ENCODE data around the gene TSR3. TPM values are rescaled to one million over a fixed set of nuclear protein-coding genes. Genes with fewer than 3 reads are reported as not detected.

TSR3 gene
- total and polyA plus RNA-seq, 8 donors: 9.3 to 441 (median 65.0) TPM

DNA sequence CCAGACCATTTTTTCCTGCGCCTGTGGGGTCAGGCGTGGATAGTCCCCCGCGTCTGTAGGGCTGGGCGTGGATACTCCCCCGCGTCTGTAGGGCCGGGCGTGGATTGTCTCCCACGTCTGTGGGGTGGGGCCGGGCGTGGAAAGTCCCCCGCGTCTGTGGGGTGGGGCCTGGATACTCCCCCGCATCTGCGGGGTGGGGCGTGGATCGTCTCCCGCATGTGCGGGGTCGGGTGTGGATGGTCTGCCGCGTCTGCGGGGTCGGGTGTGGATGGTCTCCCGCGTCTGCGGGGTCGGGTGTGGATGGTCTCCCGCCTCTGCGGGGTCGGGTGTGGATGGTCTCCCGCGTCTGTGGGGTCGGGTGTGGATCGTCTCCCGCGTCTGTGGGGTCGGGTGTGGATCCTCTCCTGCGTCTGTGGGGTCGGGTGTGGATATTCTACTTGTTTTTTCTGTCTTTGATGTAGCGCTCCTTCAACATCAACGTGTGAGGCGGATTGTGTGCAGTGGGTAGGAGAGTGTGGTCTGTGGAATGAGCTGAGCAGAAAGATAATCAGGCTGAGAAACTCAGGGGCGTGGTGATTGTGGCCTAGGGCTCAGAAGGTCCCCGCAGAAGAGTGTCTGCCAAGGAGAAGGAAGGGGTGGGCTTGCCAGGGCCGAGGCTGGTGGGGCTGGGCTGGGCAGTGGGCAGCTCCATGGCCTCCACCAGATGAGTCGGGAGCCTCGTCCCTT, 3.3 kb upstream of the TSR3 start:
- DNase-seq: no peak
- H3K36me3 ChIP-seq: peaks cover 5 to 30% (median 26%) of the 10 kb centered on the region in 4 donors
- H3K4me3 ChIP-seq: no peak overlapping the region
- peaks cover 18 to 75% (median 57%) of the 10 kb centered on the region in 4 donors for H3K4me1 ChIP-seq
- H3K27ac ChIP-seq: no peak overlapping the region
- 81 to 84% (median 83%) methylated on average over 35 to 49 of the region's 49 CpGs for WGBS, 5 donors
- H3K9me3 ChIP-seq: no peaks in the 10 kb centered on the region
- TF ChIP-seq POLR2A (IDR thresholded peaks at IDR 0.05) (no peak), EP300 (IDR thresholded peaks at IDR 0.05) (no peak), POLR2AphosphoS5 (IDR thresholded peaks at IDR 0.05) (no peak)
- TF ChIP-seq, protein P1, sequence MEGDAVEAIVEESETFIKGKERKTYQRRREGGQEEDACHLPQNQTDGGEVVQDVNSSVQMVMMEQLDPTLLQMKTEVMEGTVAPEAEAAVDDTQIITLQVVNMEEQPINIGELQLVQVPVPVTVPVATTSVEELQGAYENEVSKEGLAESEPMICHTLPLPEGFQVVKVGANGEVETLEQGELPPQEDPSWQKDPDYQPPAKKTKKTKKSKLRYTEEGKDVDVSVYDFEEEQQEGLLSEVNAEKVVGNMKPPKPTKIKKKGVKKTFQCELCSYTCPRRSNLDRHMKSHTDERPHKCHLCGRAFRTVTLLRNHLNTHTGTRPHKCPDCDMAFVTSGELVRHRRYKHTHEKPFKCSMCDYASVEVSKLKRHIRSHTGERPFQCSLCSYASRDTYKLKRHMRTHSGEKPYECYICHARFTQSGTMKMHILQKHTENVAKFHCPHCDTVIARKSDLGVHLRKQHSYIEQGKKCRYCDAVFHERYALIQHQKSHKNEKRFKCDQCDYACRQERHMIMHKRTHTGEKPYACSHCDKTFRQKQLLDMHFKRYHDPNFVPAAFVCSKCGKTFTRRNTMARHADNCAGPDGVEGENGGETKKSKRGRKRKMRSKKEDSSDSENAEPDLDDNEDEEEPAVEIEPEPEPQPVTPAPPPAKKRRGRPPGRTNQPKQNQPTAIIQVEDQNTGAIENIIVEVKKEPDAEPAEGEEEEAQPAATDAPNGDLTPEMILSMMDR (IDR thresholded peaks at IDR 0.05): no peak
- intact Hi-C loops (cut with DNase I; ENCODE audit: low total_unique reads): no loop called here
- H3K27me3 ChIP-seq: no peaks in the 10 kb centered on the region

DNA sequence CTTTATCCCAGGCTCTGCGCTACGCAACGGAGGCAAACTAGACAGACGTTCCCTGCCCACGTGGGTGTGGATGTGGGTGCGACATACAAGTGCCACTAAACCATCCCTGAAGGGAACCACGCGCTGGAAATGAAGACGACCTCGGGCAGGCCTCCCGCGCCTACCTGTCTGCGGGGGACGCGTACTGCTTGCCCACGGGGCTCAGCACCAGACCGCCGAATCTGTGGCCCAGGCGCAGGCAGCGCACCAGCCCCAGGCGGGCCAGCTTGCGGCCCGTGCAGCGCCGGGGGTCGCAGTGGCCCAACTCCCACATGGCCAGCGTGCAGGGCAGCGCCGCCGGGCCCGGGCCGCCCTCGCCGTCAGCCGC, 480 bp downstream of the TSR3 start:
- Histone ChIP-seq H3K4me1 (peaks cover 18 to 60% (median 56%) of the 10 kb centered on the region in 4 donors), H3K36me3 (peaks cover 20 to 34% (median 33%) of the 10 kb centered on the region in 4 donors), H3K27me3 (no peaks in the 10 kb centered on the region), H3K9me3 (no peaks in the 10 kb centered on the region), H3K27ac (peak overlapping the region in 4 of 5 donors; percentile 60 to 88 (median 80)), H3K4me3 (peak overlapping the region; percentile 86 to 100 (median 98))
- 0 to 1% (median 1%) methylated on average over 12 to 35 of the region's 35 CpGs for WGBS, 5 donors
- no peak for DNase-seq
- TF ChIP-seq, protein P1 (IDR thresholded peaks at IDR 0.05): no peak
- TF ChIP-seq POLR2A (IDR thresholded peaks at IDR 0.05) (no peak), EP300 (IDR thresholded peaks at IDR 0.05) (no peak), POLR2AphosphoS5 (IDR thresholded peaks at IDR 0.05) (no peak)
- intact Hi-C loops (cut with DNase I; ENCODE audit: low total_unique reads): no loop called here

DNA sequence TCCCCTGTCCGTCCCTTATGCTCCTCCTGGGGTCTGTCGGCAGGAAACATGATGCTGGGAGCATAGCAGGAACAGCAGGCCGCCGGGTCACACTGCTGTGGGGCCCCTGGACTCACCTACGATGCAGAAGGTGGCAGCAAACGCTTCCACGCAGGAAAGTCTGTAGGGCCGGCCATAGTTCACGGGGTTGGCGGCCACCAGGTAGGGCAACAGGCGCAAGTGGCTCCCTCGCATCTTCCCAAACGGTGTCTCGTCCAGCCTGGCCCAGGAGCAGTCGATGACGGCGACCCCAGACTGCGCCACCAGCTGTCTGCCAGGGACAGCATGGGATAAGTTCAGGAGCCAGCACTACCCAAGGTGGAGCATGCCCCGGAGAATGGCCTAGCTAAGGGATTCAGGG, 987 bp downstream of the TSR3 start:
- 70 to 82% (median 78%) methylated on average over 18 to 19 of the region's 19 CpGs for WGBS, 5 donors
- Histone ChIP-seq H3K9me3 (no peaks in the 10 kb centered on the region), H3K27me3 (no peaks in the 10 kb centered on the region), H3K36me3 (peaks cover 20 to 34% (median 33%) of the 10 kb centered on the region in 4 donors), H3K4me3 (peak overlapping the region; percentile 86 to 100 (median 98)), H3K27ac (peak overlapping the region in 3 of 5 donors; percentile 79 to 88 (median 81)), H3K4me1 (peaks cover 18 to 55% (median 51%) of the 10 kb centered on the region in 4 donors)
- no peak for DNase-seq
- intact Hi-C loops (cut with DNase I; ENCODE audit: low total_unique reads): no loop called here
- TF ChIP-seq, protein P1 (IDR thresholded peaks at IDR 0.05): no peak
- no peak for TF ChIP-seq POLR2AphosphoS5 (IDR thresholded peaks at IDR 0.05)
- no peak for TF ChIP-seq POLR2A (IDR thresholded peaks at IDR 0.05)
- no peak for TF ChIP-seq EP300 (IDR thresholded peaks at IDR 0.05)

DNA sequence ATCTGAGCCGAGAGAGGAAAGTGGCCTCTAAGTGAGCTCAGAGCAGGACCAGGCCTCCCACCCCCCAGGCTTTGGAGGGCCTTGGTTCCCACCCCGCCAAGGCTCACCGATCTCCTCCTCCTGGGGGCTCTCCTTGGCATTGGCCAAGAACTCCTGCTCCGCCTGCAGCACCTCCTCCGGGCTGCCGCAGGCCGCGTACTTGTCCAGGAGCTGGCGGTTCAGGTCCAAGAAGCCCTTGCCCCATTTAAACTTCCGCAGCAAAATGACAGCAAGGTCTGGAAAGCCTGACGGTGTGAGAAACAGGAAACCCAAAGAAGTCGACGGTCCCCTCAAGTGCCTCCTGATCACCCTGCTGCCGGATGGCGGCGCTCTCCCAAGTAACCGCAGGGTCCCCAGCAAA, 1.7 kb downstream of the TSR3 start:
- 93 to 95% (median 94%) methylated on average over 17 of the region's 17 CpGs for WGBS, 5 donors
- TF ChIP-seq POLR2AphosphoS5 (IDR thresholded peaks at IDR 0.05): no peak
- TF ChIP-seq EP300 (IDR thresholded peaks at IDR 0.05): no peak
- TF ChIP-seq, protein P1 (IDR thresholded peaks at IDR 0.05): no peak
- no peak for TF ChIP-seq POLR2A (IDR thresholded peaks at IDR 0.05)

More for the DNA sequence above, 1.7 kb downstream of the TSR3 start:
- no peak overlapping the region for H3K27ac ChIP-seq
- intact Hi-C loops (cut with DNase I; ENCODE audit: low total_unique reads): no loop called here
- no peaks in the 10 kb centered on the region for H3K9me3 ChIP-seq
- no peaks in the 10 kb centered on the region for H3K27me3 ChIP-seq
- DNase-seq: no peak
- H3K4me3 ChIP-seq: peak overlapping the region in 1 of 4 donors; percentile 100
- H3K36me3 ChIP-seq: peaks cover 20 to 34% (median 33%) of the 10 kb centered on the region in 4 donors
- H3K4me1 ChIP-seq: peaks cover 18 to 48% (median 44%) of the 10 kb centered on the region in 4 donors

All from stomach (tissue), 9 donors.